Testis (tissue), 3 donors: ENCODE data around the gene PLEKHG4B. TPM values are rescaled to one million over a fixed set of nuclear protein-coding genes. Genes with fewer than 3 reads are reported as not detected.

Experiments used
- DNase-seq: peaks from one replicate; pipeline ENCODE4 v3.0.0-alpha.2; 2019
- H3K27ac ChIP-seq, 2 donors: fragments of 200-600 bp; sonication (generic); one replicate each; pipeline ENCODE4 v1.5.1; 2019
- H3K27me3 ChIP-seq: fragments of 200-600 bp; sonication (generic); one replicate; pipeline ENCODE4 v1.5.1; 2019
- H3K36me3 ChIP-seq: fragments of 200-600 bp; sonication (generic); one replicate; pipeline ENCODE4 v1.5.1; 2017; ENCODE audit warnings: low read depth; ENCODE audit errors: missing control alignments
- H3K4me1 ChIP-seq: fragments of 200-600 bp; sonication (generic); one replicate; pipeline ENCODE4 v1.5.1; 2019
- H3K4me3 ChIP-seq, 2 donors: fragments of 200-600 bp; sonication (generic); one replicate each; pipeline ENCODE4 v1.5.1; 2017 to 2019
- H3K9me3 ChIP-seq: fragments of 200-600 bp; sonication (generic); one replicate; pipeline ENCODE4 v1.5.1; 2017
- CTCF ChIP-seq, 3 experiments: fragments of 450-650 bp in 2 of 3; fragments of 200-600 bp in 1 of 3; sonication (generic) in 1 of 3; IDR thresholded peaks; one replicate each; pipeline ENCODE4 v1.5.1; 2016 to 2019; ENCODE audit warnings: antibody characterized with exemption in 3 of 3, mild to moderate bottlenecking in 2 of 3, moderate library complexity in 1 of 3
- POLR2A ChIP-seq: fragments of 450-650 bp; IDR thresholded peaks from one replicate; pipeline ENCODE4 v1.6.1; 2017; ENCODE audit warnings: antibody characterized with exemption, mild to moderate bottlenecking, moderate library complexity
- WGBS, 2 donors: methylation state at CpG; one replicate each; pipeline ENCODE4 v1.1.5; 2018; 5-methylcytosine and 5-hydroxymethylcytosine counted together
- intact Hi-C: fragments of 100-400 bp; cut with DNase I; formaldehyde crosslinking; loops from one replicate; pipeline ENCODE4 v1.15.1; 2023; ENCODE audit warnings: low total_unique reads
- polyA plus RNA-seq: library from polyadenylated mRNA; stranded (reverse); fragments of 350-450 nt; fragmentation: Illumina TruSeq; extraction: RNeasy Lipid Tissue Mini Kit (QIAGEN cat#74804); gene quantifications from one replicate; pipeline ENCODE4 v1.2.3, GENCODE V29; 2014; ENCODE audit warnings: low read depth, low replicate concordance; ENCODE audit not compliant: insufficient read depth
- total RNA-seq, 2 donors: library from RNA; depleted of rRNA; stranded (reverse); fragments of >200 nt; gene quantifications; one replicate each; pipeline ENCODE4 v1.2.3, GENCODE V29; 2016

PLEKHG4B gene
- total and polyA plus RNA-seq, 3 donors from 2014 or later, result 3.2 to 6.9 (median 6.0) TPM

- intact Hi-C loops, result no loop called here
- Histone ChIP-seq H3K36me3 (no peaks in the 10 kb centered on the region), H3K27me3 (no peaks in the 10 kb centered on the region), H3K4me1 (no peaks in the 10 kb centered on the region), H3K4me3 (no peak overlapping the region), H3K9me3 (no peaks in the 10 kb centered on the region), H3K27ac (no peak overlapping the region)
- TF ChIP-seq CTCF (IDR thresholded peaks at IDR 0.05) (no peak), POLR2A (no peak)
- no peak for DNase-seq
- 61 to 77% methylated on average over 15 of the region's 15 CpGs for WGBS, 2 donors
Measured at GRCh38 chr5:93221-93980, 1.4 kb downstream of the PLEKHG4B start.

DNA sequence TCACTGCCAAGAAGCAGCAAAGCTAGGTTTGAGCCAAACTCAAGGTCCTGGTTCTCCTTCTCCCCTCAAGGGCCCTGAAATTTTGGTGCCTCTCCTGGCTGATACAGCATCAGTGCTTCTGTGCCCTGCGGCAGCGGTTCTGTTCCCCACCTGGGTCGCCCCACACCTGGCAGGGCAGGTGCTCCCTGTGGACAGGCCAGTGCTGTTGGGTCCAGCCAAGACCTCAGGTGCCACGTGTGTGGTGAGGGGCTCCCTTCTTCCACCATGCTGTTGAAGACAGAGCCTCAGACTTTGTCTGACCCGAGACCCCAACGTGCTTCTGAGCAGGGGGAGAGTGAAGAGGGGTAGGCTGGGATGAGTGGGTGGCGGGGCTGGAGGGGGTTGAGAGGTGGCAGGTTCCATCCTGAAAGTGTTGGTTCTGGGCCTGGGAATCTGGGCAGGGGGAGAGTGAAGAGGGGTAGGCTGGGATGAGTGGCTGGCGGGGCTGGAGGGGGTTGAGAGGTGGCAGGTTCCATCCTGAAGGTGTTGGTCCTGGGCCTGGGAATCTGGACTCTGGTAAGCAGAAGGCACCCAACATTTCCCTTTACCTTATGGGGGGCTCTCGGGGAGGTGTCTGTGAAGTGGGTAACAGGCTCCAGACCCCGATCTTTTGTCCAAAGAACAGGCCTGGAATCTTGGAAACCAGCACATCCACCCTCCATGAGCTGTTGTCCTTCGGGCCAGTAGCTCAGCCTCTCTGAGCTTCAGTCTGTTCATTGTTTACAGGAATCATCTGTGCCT, 2.3 kb downstream of the PLEKHG4B start:
- no peaks in the 10 kb centered on the region for H3K4me1 ChIP-seq
- no peak overlapping the region for H3K4me3 ChIP-seq
- no peak for TF ChIP-seq POLR2A
- TF ChIP-seq CTCF (IDR thresholded peaks at IDR 0.05), result no peak
- no peaks in the 10 kb centered on the region for H3K36me3 ChIP-seq
- no peaks in the 10 kb centered on the region for H3K27me3 ChIP-seq
- intact Hi-C loops, result no loop called here
- no peaks in the 10 kb centered on the region for H3K9me3 ChIP-seq
- WGBS, 2 donors, result 88 to 93% methylated on average over 11 of the region's 11 CpGs
- DNase-seq, result no peak
- H3K27ac ChIP-seq, result no peak overlapping the region

DNA sequence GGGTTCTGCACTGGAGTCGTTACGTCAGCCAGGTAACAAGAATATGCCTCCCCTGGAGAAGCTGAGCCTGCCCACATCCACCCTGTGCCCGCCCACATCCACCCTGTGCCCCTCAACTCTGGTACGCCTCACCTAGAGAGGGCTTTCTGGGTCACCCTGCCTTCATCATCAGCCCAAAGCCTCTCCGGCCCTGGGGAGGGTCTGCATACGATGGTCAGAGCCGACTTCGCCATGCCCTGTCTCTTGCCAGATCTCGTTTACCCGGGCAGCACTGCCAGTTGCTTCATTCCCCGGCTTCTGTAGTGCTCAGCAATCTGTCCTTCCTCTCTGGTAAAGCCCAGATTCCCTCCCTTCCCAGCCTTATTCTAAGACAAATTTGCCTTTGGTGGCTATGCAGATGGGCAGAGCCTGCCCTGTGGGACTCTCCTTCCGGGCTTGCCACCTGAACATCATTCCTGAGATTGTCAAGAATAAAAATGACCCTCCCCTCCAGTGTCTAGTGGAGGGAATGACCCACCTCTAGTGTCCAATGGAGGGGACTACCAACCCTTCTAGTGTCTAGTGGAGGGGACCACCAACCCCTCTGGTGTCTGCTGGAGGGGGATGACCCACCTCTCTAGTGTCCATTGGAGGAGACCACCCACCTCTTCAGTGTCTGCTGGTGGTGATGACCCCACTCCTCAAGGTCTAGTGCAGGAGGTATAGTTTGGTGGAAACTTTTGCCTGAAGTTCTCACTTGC, 3.4 kb downstream of the PLEKHG4B start:
- TF ChIP-seq POLR2A, result no peak
- no peak for TF ChIP-seq CTCF (IDR thresholded peaks at IDR 0.05)
- DNase-seq, result no peak
- Histone ChIP-seq H3K4me3 (no peak overlapping the region), H3K36me3 (no peaks in the 10 kb centered on the region), H3K9me3 (no peaks in the 10 kb centered on the region), H3K27ac (no peak overlapping the region), H3K4me1 (no peaks in the 10 kb centered on the region), H3K27me3 (no peaks in the 10 kb centered on the region)
- intact Hi-C loops, result no loop called here
- WGBS, 2 donors, result 87 to 89% methylated on average over 12 of the region's 12 CpGs

DNA sequence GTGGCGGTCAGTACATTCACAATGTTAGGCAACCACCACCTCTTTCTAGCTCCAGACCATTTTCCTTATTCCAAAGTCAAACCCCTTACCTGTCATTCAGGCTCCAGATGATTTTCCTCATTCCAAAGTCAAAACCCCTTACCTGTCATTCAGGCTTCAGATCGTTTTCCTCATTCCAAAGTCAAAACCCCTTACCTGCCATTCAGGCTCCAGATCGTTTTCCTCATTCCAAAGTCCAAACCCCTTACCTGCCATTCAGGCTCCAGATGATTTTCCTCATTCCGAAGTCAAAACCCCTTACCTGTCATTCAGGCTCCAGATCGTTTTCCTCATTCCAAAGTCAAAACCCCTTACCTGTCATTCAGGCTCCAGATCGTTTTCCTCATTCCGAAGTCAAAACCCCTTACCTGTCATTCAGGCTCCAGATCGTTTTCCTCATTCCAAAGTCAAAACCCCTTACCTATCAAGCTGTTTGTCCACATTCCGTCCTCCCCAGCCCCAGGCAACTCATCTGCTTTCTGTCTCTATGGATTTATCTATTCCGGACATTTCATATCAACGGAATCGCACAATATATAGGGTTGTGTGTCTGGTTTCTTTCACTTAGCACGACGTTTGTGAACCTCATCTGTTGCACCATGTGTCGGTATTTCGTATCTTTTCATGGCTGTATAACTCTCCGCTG, 5.2 kb downstream of the PLEKHG4B start:
- 90 to 92% methylated on average over 17 of the region's 17 CpGs for WGBS, 2 donors
- H3K4me1 ChIP-seq, result no peaks in the 10 kb centered on the region
- intact Hi-C loops, result no loop called here
- TF ChIP-seq POLR2A (no peak), CTCF (IDR thresholded peaks at IDR 0.05) (no peak)
- H3K9me3 ChIP-seq, result no peaks in the 10 kb centered on the region
- DNase-seq, result no peak
- H3K36me3 ChIP-seq, result no peaks in the 10 kb centered on the region
- no peak overlapping the region for H3K4me3 ChIP-seq
- H3K27ac ChIP-seq, result no peak overlapping the region
- no peaks in the 10 kb centered on the region for H3K27me3 ChIP-seq
